Vagina (tissue), 2 donors: ENCODE measurements around the gene MYL12A.

Source experiments
- POLR2AphosphoS5 ChIP-seq, 2 donors: sonication (generic); formaldehyde crosslinking; IDR thresholded peaks; one replicate each; pipeline ENCODE4 v1.9.0; 2017; ENCODE audit warnings: antibody characterized with exemption in 2 of 2, mild to moderate bottlenecking in 2 of 2, low read depth in 1 of 2; ENCODE audit not compliant: insufficient read depth in 1 of 2
- TF ChIP-seq, protein P1 (sequence below), 3 experiments: fragments of 450-650 bp in 2 of 3; fragments of 200-600 bp in 1 of 3; sonication (generic) in 1 of 3; IDR thresholded peaks; one replicate each; pipeline ENCODE4 v1.5.1; 2017 to 2019; ENCODE audit warnings: antibody characterized with exemption in 3 of 3, mild to moderate bottlenecking in 2 of 3, moderate library complexity in 2 of 3

DNA sequence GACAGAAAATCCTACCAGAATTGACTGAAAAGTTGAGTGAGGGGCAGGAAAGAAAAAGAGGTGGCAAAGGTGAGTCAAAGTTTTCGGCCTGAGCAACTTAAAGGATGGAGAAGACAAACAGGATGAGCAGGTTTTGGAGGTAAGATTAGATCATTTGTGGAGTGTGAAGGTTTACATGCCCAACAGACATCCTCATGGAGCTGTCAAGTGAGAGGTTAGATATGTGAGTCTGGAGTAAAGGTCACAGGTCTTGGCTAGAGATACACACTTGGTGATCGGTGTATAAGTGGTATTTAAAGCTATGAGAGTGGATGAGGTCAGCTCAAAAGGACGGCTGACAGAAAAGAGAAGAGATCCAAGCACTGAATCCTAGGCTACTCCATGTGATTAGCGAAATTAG lies 11.1 kb upstream of the MYL12A start:
- no peak for TF ChIP-seq POLR2AphosphoS5 (IDR thresholded peaks at IDR 0.05; ENCODE audit: insufficient read depth in 1 of 2, low read depth in 1 of 2)
- TF ChIP-seq, protein P1, sequence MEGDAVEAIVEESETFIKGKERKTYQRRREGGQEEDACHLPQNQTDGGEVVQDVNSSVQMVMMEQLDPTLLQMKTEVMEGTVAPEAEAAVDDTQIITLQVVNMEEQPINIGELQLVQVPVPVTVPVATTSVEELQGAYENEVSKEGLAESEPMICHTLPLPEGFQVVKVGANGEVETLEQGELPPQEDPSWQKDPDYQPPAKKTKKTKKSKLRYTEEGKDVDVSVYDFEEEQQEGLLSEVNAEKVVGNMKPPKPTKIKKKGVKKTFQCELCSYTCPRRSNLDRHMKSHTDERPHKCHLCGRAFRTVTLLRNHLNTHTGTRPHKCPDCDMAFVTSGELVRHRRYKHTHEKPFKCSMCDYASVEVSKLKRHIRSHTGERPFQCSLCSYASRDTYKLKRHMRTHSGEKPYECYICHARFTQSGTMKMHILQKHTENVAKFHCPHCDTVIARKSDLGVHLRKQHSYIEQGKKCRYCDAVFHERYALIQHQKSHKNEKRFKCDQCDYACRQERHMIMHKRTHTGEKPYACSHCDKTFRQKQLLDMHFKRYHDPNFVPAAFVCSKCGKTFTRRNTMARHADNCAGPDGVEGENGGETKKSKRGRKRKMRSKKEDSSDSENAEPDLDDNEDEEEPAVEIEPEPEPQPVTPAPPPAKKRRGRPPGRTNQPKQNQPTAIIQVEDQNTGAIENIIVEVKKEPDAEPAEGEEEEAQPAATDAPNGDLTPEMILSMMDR (IDR thresholded peaks at IDR 0.05), result no peak
